B cell (primary cell): ENCODE results near the gene EFL1.

Experiments used
- CTCF ChIP-seq: fragments of 200-600 bp; IDR thresholded peaks from one replicate; pipeline ENCODE4 v1.8.0; 2022; ENCODE audit warnings: antibody characterized with exemption, mild to moderate bottlenecking
- EZH2 ChIP-seq: IDR thresholded peaks from 2 replicates; pipeline ENCODE4 v1.6.1; 2012; ENCODE audit warnings: borderline replicate concordance, low read depth, mild to moderate bottlenecking, moderate library complexity, low read length; ENCODE audit not compliant: insufficient read depth, poor library complexity, severe bottlenecking

- TF ChIP-seq CTCF (no peak), EZH2 (no peak)
Measured at GRCh38 chr15:82306791-82307713, 44.5 kb upstream of the EFL1 start.
